ENCODE data around the gene HM13. TPM values are rescaled to one million over a fixed set of nuclear protein-coding genes. Genes with fewer than 3 reads are reported as not detected.

The HM13 gene
- total and polyA plus RNA-seq, 2 donors (not counting 3 experiments of a cell fraction or from before 2014, with no cell fraction given): 211 to 218 TPM

DNA sequence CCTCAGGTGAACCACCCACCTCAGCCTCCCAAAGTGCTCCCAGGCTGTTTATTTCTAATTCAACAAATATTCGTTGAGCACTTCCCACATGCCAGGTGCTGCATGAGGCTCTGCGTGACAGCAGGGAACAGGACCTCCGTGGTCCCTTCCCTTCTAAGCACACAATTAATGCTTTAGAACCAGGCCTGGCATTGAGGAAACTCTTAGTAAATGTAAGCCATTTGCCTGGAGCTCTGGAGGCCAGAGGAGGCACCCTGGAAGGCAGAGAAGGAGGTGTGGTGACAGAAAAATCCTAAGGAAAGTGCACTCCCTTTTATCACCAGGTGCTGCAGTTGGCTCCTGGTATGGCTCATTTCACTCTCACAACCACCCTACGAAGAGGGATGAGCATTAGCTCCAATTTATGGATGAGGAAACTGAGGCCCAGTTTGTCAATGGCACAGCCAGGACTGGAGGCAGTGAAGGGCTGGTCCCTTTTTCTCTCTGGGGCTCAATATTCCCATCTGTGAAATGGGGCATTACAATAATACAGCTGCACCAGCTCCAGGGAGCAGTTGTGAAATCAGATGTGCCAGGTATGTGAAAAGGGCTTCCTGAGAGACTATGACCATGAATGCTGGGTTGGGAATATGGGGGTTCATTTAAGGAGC, 82.7 kb downstream of the HM13 start:
- no TSS peak for BruUV-seq (replicated peaks)

More for the DNA sequence above, 82.7 kb downstream of the HM13 start:
- Histone ChIP-seq H3K9ac (replicated peaks; ENCODE audit: extremely low read depth, insufficient read depth, low read length) (no peak overlapping the region), H3K4me3 (replicated peaks in 1 of 3; ENCODE audit: insufficient read depth in 1 of 3, low read depth in 1 of 3, low read length in 3 of 3) (no peak overlapping the region), H2AFZ (ENCODE audit: low read depth, low read length) (no peak overlapping the region), H3K27ac (ENCODE audit: insufficient read depth, low read depth, low read length) (no peak overlapping the region), H3K4me2 (ENCODE audit: insufficient read depth, low read length) (no peak overlapping the region), H3K27me3 (ENCODE audit: control insufficient read depth in 2 of 2, insufficient read depth in 2 of 2, low read length in 2 of 2) (no peaks in the 10 kb centered on the region), H3K79me2 (ENCODE audit: control insufficient read depth, insufficient read depth, low read length) (no peaks in the 10 kb centered on the region), H3K9me3 (replicated peaks; ENCODE audit: control insufficient read depth, insufficient read depth, low read length) (no peaks in the 10 kb centered on the region), H4K20me1 (replicated peaks; ENCODE audit: control insufficient read depth, extremely low read depth, insufficient read depth, low read length) (no peaks in the 10 kb centered on the region), H3K36me3 (ENCODE audit: control insufficient read depth in 2 of 2, extremely low read depth in 1 of 2, insufficient read depth in 2 of 2, low read length in 2 of 2) (no peaks in the 10 kb centered on the region), H3K9me1 (replicated peaks; ENCODE audit: control insufficient read depth, extremely low read depth, insufficient read depth, low read length) (no peaks in the 10 kb centered on the region), H3K4me1 (ENCODE audit: control insufficient read depth, extremely low read depth, insufficient read depth, low read length) (peaks cover 14% of the 10 kb centered on the region)
- no peak for DNase-seq (ENCODE audit: low read depth, low spot score)
- ChIA-PET CTCF (interaction anchor here (0.6 to 2.6 kb wide), 2 partner anchors 16 kb away, joined by 3 to 13 read pairs; no protein-coding TSS in a partner anchor), POLR2A (interaction anchor here (0.9 to 2.6 kb wide), 2 partner anchors 8 to 14 kb away, joined by 10 to 12 read pairs; partner anchors contain the start of gene ID1)
- intact Hi-C loops (cut with micrococcal nuclease) (no loop called here), dilution Hi-C loops (cut with MboI; ENCODE audit: extremely low pct_ligation_motif_present, low sequenced_read_pairs) (no loop called here)
- TF ChIP-seq POLR2A (IDR thresholded peaks at IDR 0.05; ENCODE audit: low read depth, low read length) (no peak), EZH2 (IDR thresholded peaks at IDR 0.05; ENCODE audit: borderline replicate concordance, low read depth, low read length, severe bottlenecking) (no peak), JUN (IDR thresholded peaks at IDR 0.05; ENCODE audit: borderline replicate concordance, insufficient read depth, insufficient read length, low read depth) (no peak)
- TF ChIP-seq, protein P1, sequence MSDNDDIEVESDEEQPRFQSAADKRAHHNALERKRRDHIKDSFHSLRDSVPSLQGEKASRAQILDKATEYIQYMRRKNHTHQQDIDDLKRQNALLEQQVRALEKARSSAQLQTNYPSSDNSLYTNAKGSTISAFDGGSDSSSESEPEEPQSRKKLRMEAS (IDR thresholded peaks at IDR 0.05; ENCODE audit: insufficient read depth, insufficient read length): no peak
- TF ChIP-seq, protein P2, sequence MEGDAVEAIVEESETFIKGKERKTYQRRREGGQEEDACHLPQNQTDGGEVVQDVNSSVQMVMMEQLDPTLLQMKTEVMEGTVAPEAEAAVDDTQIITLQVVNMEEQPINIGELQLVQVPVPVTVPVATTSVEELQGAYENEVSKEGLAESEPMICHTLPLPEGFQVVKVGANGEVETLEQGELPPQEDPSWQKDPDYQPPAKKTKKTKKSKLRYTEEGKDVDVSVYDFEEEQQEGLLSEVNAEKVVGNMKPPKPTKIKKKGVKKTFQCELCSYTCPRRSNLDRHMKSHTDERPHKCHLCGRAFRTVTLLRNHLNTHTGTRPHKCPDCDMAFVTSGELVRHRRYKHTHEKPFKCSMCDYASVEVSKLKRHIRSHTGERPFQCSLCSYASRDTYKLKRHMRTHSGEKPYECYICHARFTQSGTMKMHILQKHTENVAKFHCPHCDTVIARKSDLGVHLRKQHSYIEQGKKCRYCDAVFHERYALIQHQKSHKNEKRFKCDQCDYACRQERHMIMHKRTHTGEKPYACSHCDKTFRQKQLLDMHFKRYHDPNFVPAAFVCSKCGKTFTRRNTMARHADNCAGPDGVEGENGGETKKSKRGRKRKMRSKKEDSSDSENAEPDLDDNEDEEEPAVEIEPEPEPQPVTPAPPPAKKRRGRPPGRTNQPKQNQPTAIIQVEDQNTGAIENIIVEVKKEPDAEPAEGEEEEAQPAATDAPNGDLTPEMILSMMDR (IDR thresholded peaks at IDR 0.05; ENCODE audit: extremely low read depth in 1 of 2, insufficient read depth in 1 of 2, low read depth in 1 of 2, low read length in 2 of 2): no peak
- FAIRE-seq: no peak

Measured in endothelial cell of umbilical vein (primary cell).